A673 (cell line): ENCODE measurements around the gene EFHB.

ENCODE experiments used
- EZH2 ChIP-seq: fragments of 200-600 bp; sonication (generic); IDR thresholded peaks from 2 replicates; pipeline ENCODE4 v1.6.1; 2017; ENCODE audit warnings: borderline replicate concordance, low read depth, mild to moderate bottlenecking, mixed read lengths, antibody characterized with exemption, low read length; ENCODE audit not compliant: poor library complexity, severe bottlenecking
- TF ChIP-seq, protein P1 (sequence below): fragments of 300-800, 200-600 bp; sonication (generic); conservative IDR thresholded peaks from 2 replicates; pipeline ENCODE4 v1.5.1; 2017; ENCODE audit warnings: low read depth, mild to moderate bottlenecking, antibody characterized with exemption, low read length, moderate library complexity, mixed read lengths

DNA sequence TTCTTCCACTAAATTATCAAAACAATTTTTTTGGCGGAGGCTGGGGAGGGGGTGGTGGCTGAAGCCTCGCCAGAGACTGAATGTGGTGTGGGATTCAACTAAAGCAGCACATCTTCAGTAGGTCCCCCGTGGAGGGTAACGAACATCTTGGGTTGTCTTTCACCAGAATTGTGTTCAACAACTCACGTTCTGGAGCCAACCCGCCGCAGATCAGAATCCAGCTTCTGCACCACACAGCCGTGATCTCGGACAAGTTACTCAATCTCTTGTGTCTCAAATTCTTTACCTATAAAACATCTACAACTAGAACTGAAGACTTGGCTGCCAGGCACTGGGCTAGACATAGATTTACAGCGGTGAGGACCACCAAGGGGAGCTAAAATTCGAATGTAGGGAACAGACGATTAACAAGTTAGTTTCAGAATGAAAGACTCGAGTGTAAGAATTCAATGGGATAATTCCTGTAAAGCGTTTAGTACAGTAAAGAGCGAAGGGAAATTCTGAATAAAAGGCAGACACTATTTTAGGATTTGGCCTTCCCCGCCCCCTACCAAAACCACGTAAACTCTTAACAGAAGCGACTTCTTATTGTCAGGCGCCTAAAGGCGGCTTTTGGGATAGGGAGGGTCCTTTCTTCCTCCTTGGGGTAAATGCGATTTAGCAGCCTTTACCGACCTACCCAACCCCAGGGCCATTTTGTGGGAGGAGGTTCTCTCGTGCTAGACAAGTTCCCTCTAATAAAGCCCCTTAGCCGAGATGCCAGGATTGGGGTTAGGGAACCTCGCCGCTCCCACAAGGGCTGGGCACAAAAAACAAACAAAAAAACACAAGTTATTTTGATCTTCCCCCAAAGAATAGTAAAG lies 12.2 kb upstream of the EFHB start:
- TF ChIP-seq, protein P1, sequence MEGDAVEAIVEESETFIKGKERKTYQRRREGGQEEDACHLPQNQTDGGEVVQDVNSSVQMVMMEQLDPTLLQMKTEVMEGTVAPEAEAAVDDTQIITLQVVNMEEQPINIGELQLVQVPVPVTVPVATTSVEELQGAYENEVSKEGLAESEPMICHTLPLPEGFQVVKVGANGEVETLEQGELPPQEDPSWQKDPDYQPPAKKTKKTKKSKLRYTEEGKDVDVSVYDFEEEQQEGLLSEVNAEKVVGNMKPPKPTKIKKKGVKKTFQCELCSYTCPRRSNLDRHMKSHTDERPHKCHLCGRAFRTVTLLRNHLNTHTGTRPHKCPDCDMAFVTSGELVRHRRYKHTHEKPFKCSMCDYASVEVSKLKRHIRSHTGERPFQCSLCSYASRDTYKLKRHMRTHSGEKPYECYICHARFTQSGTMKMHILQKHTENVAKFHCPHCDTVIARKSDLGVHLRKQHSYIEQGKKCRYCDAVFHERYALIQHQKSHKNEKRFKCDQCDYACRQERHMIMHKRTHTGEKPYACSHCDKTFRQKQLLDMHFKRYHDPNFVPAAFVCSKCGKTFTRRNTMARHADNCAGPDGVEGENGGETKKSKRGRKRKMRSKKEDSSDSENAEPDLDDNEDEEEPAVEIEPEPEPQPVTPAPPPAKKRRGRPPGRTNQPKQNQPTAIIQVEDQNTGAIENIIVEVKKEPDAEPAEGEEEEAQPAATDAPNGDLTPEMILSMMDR, result no peak
- TF ChIP-seq EZH2, result no peak
